A549 (cell line): ENCODE data around the gene FEM1A.

Source experiments
- CEBPB ChIP-seq, 2 experiments: fragments of >200 bp in 1 of 2; sonication (Bioruptor Twin) in 1 of 2; formaldehyde crosslinking in 1 of 2; IDR thresholded peaks; 2 replicates each; pipeline ENCODE4 v1.6.1; 2012 to 2016
- KDM1A ChIP-seq: fragments of 200-600 bp; sonication (generic); IDR thresholded peaks from 2 replicates; pipeline ENCODE4 v1.6.1; 2016; ENCODE audit warnings: low read depth, mild to moderate bottlenecking
- POLR2A ChIP-seq: IDR thresholded peaks from 2 replicates; pipeline ENCODE4 v1.6.1; 2012; ENCODE audit warnings: mild to moderate bottlenecking, low read length
- TP53 ChIP-seq: fragments of 250-450 bp; sonication (Bioruptor Pico); IDR thresholded peaks from 2 replicates; pipeline ENCODE4 v1.5.0; 2021; ENCODE audit warnings: mild to moderate bottlenecking, moderate library complexity
- TF ChIP-seq, protein P1 (sequence below): fragments of 450-650 bp; IDR thresholded peaks from 2 replicates; pipeline ENCODE4 v1.6.1; 2014; ENCODE audit warnings: antibody characterized with exemption
- TF ChIP-seq, protein P2 (sequence below): fragments of >200 bp; sonication (Bioruptor Twin); formaldehyde crosslinking; IDR thresholded peaks from 3 replicates; pipeline ENCODE4 v1.5.1; 2016

DNA sequence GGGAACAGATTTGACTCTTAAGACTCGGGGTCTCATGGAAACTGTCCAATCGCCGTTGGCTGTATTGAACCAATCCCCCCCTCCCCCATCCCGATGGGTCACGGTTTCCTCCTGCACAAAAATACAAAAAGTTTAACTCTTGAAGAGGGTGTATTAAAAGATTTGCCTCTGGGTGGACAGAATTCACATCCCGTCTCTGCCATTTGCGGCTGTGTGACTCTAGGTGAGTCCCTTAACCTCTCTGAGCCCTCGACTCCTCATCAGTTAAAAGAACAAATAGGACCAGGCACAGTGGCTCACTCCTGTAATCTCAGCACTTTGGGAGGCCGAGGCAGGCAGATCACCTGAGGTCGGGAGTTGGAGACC is 31.3 kb upstream of the FEM1A start:
- no peak for TF ChIP-seq POLR2A
- TF ChIP-seq, protein P1, sequence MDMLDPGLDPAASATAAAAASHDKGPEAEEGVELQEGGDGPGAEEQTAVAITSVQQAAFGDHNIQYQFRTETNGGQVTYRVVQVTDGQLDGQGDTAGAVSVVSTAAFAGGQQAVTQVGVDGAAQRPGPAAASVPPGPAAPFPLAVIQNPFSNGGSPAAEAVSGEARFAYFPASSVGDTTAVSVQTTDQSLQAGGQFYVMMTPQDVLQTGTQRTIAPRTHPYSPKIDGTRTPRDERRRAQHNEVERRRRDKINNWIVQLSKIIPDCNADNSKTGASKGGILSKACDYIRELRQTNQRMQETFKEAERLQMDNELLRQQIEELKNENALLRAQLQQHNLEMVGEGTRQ, result no peak
- TF ChIP-seq TP53 (CRISPR knock-in tag), result no peak
- TF ChIP-seq, protein P2, sequence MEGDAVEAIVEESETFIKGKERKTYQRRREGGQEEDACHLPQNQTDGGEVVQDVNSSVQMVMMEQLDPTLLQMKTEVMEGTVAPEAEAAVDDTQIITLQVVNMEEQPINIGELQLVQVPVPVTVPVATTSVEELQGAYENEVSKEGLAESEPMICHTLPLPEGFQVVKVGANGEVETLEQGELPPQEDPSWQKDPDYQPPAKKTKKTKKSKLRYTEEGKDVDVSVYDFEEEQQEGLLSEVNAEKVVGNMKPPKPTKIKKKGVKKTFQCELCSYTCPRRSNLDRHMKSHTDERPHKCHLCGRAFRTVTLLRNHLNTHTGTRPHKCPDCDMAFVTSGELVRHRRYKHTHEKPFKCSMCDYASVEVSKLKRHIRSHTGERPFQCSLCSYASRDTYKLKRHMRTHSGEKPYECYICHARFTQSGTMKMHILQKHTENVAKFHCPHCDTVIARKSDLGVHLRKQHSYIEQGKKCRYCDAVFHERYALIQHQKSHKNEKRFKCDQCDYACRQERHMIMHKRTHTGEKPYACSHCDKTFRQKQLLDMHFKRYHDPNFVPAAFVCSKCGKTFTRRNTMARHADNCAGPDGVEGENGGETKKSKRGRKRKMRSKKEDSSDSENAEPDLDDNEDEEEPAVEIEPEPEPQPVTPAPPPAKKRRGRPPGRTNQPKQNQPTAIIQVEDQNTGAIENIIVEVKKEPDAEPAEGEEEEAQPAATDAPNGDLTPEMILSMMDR, result no peak
- TF ChIP-seq CEBPB (IDR thresholded peaks at IDR 0.05), result no peak
- TF ChIP-seq KDM1A, result no peak
